Ectodermal cell (in vitro differentiated cells): ENCODE measurements around the gene DYRK4.

Experiments
- H3K27ac ChIP-seq: 2 replicates; pipeline ENCODE4 v1.7.0; 2013; ENCODE audit warnings: mild to moderate bottlenecking, low read depth, low read length; ENCODE audit not compliant: insufficient read depth, poor library complexity, severe bottlenecking
- H3K27me3 ChIP-seq: 2 replicates; pipeline ENCODE4 v1.7.0; 2013; ENCODE audit warnings: mild to moderate bottlenecking, low read length; ENCODE audit not compliant: insufficient read depth, control insufficient read depth, poor library complexity, severe bottlenecking
- H3K36me3 ChIP-seq: one replicate; pipeline ENCODE4 v1.7.0; 2013; ENCODE audit warnings: low read length; ENCODE audit not compliant: control insufficient read depth, insufficient read depth
- H3K4me1 ChIP-seq: one replicate; pipeline ENCODE4 v1.7.0; 2013; ENCODE audit warnings: low read length; ENCODE audit not compliant: control insufficient read depth, insufficient read depth
- H3K4me3 ChIP-seq: 2 replicates; pipeline ENCODE4 v1.7.0; 2013; ENCODE audit warnings: low read depth, low read length, control low read depth; ENCODE audit not compliant: insufficient read depth
- H3K9me3 ChIP-seq: 2 replicates; pipeline ENCODE4 v1.7.0; 2013; ENCODE audit warnings: mild to moderate bottlenecking, low read length, moderate library complexity; ENCODE audit not compliant: control insufficient read depth
- WGBS, 2 experiments: methylation state at CpG; one replicate each; pipeline ENCODE4 v1.1.7; 2013; ENCODE audit warnings: missing lambda C conversion rate in 2 of 2; 5-methylcytosine and 5-hydroxymethylcytosine counted together

The DYRK4 gene

GRCh38 chr12:4586500-4586899 is 24.5 kb downstream of the DYRK4 start:
- WGBS, 2 experiments, result 93% methylated on average over 5 of the region's 5 CpGs
- no peaks in the 10 kb centered on the region for H3K9me3 ChIP-seq

GRCh38 chr12:4587108-4587507 is 25.1 kb downstream of the DYRK4 start:
- no peaks in the 10 kb centered on the region for H3K4me1 ChIP-seq
- no peaks in the 10 kb centered on the region for H3K36me3 ChIP-seq
- no peak overlapping the region for H3K27ac ChIP-seq
- no peaks in the 10 kb centered on the region for H3K27me3 ChIP-seq
- no peaks in the 10 kb centered on the region for H3K9me3 ChIP-seq
- WGBS, 2 experiments, result 66 to 67% methylated on average over 9 of the region's 9 CpGs
- no peak overlapping the region for H3K4me3 ChIP-seq

More at GRCh38 chr12:4586500-4586899, 24.5 kb downstream of the DYRK4 start:
- H3K27ac ChIP-seq, result no peak overlapping the region
- H3K27me3 ChIP-seq, result no peaks in the 10 kb centered on the region
- H3K36me3 ChIP-seq, result no peaks in the 10 kb centered on the region
- H3K4me1 ChIP-seq, result no peaks in the 10 kb centered on the region
- H3K4me3 ChIP-seq, result no peak overlapping the region

GRCh38 chr12:4588916-4589315 is 26.9 kb downstream of the DYRK4 start:
- 100% methylated on average over 1 to 2 of the region's 3 CpGs for WGBS, 2 experiments

GRCh38 chr12:4589941-4590340 is 27.9 kb downstream of the DYRK4 start:
- H3K9me3 ChIP-seq, result no peaks in the 10 kb centered on the region
- H3K27ac ChIP-seq, result no peak overlapping the region
- no peaks in the 10 kb centered on the region for H3K36me3 ChIP-seq
- no peak overlapping the region for H3K4me3 ChIP-seq
- no peaks in the 10 kb centered on the region for H3K27me3 ChIP-seq
- H3K4me1 ChIP-seq, result no peaks in the 10 kb centered on the region
- 91 to 94% methylated on average over 2 of the region's 2 CpGs for WGBS, 2 experiments

More at GRCh38 chr12:4588916-4589315, 26.9 kb downstream of the DYRK4 start:
- no peaks in the 10 kb centered on the region for H3K4me1 ChIP-seq
- H3K27ac ChIP-seq, result no peak overlapping the region
- no peaks in the 10 kb centered on the region for H3K9me3 ChIP-seq
- H3K4me3 ChIP-seq, result no peak overlapping the region
- no peaks in the 10 kb centered on the region for H3K36me3 ChIP-seq
- H3K27me3 ChIP-seq, result no peaks in the 10 kb centered on the region

GRCh38 chr12:4591180-4591687 is 29.2 kb downstream of the DYRK4 start:
- Histone ChIP-seq H3K27ac (no peak overlapping the region), H3K4me3 (no peak overlapping the region), H3K36me3 (no peaks in the 10 kb centered on the region), H3K27me3 (no peaks in the 10 kb centered on the region), H3K4me1 (no peaks in the 10 kb centered on the region), H3K9me3 (no peaks in the 10 kb centered on the region)
- WGBS, 2 experiments, result 90 to 92% methylated on average over 7 of the region's 7 CpGs

- H3K36me3 ChIP-seq, result no peaks in the 10 kb centered on the region
- H3K27me3 ChIP-seq, result no peaks in the 10 kb centered on the region
- H3K9me3 ChIP-seq, result no peaks in the 10 kb centered on the region
- H3K4me1 ChIP-seq, result no peaks in the 10 kb centered on the region
- no peak overlapping the region for H3K27ac ChIP-seq
- H3K4me3 ChIP-seq, result no peak overlapping the region
- WGBS, 2 experiments, result 94 to 97% methylated on average over 6 of the region's 6 CpGs
Observed at GRCh38 chr12:4595881-4596280, 33.9 kb downstream of the DYRK4 start.

- Histone ChIP-seq H3K4me3 (no peak overlapping the region), H3K9me3 (no peaks in the 10 kb centered on the region), H3K4me1 (no peaks in the 10 kb centered on the region), H3K36me3 (no peaks in the 10 kb centered on the region), H3K27ac (no peak overlapping the region), H3K27me3 (no peaks in the 10 kb centered on the region)
- 76 to 82% methylated on average over 7 of the region's 7 CpGs for WGBS, 2 experiments
Observed at GRCh38 chr12:4603421-4603820, 41.4 kb downstream of the DYRK4 start.

- no peaks in the 10 kb centered on the region for H3K9me3 ChIP-seq
- H3K27ac ChIP-seq, result no peak overlapping the region
- H3K36me3 ChIP-seq, result no peaks in the 10 kb centered on the region
- no peaks in the 10 kb centered on the region for H3K27me3 ChIP-seq
- WGBS, 2 experiments, result 71% methylated on average over 1 of the region's 1 CpG; no CpG with 5 or more reads in 1 of the 2 experiments
- H3K4me3 ChIP-seq, result no peak overlapping the region
- H3K4me1 ChIP-seq, result no peaks in the 10 kb centered on the region
Observed at GRCh38 chr12:4603946-4604345, 41.9 kb downstream of the DYRK4 start.

- H3K9me3 ChIP-seq, result no peaks in the 10 kb centered on the region
- no peaks in the 10 kb centered on the region for H3K36me3 ChIP-seq
- peak overlapping the region; percentile 74 for H3K4me3 ChIP-seq
- no peaks in the 10 kb centered on the region for H3K27me3 ChIP-seq
- WGBS, 2 experiments, result 2 to 3% methylated on average over 25 of the region's 25 CpGs
- no peaks in the 10 kb centered on the region for H3K4me1 ChIP-seq
- H3K27ac ChIP-seq, result no peak overlapping the region
Observed at GRCh38 chr12:4604684-4605193, 42.7 kb downstream of the DYRK4 start.

- Histone ChIP-seq H3K9me3 (no peaks in the 10 kb centered on the region), H3K4me1 (no peaks in the 10 kb centered on the region)
Observed at GRCh38 chr12:4607056-4607455, 45.0 kb downstream of the DYRK4 start.

GRCh38 chr12:4609071-4609470 is 47.1 kb downstream of the DYRK4 start:
- WGBS, 2 experiments, result 95 to 97% methylated on average over 7 to 9 of the region's 9 CpGs
- no peaks in the 10 kb centered on the region for H3K36me3 ChIP-seq
- H3K9me3 ChIP-seq, result no peaks in the 10 kb centered on the region
- no peaks in the 10 kb centered on the region for H3K27me3 ChIP-seq
- no peak overlapping the region for H3K4me3 ChIP-seq
- no peak overlapping the region for H3K27ac ChIP-seq
- no peaks in the 10 kb centered on the region for H3K4me1 ChIP-seq

More at GRCh38 chr12:4607056-4607455, 45.0 kb downstream of the DYRK4 start:
- 89 to 95% methylated on average over 3 of the region's 3 CpGs for WGBS, 2 experiments
- Histone ChIP-seq H3K27me3 (no peaks in the 10 kb centered on the region), H3K4me3 (no peak overlapping the region), H3K27ac (no peak overlapping the region), H3K36me3 (no peaks in the 10 kb centered on the region)
